K562 (cell line): Measurements from ENCODE around the gene CST6.

Source experiments
- ESRRA ChIP-seq: fragments of 450-650 bp; IDR thresholded peaks from 2 replicates; pipeline ENCODE4 v1.6.1; 2014; ENCODE audit warnings: low read depth, mild to moderate bottlenecking, moderate library complexity, borderline replicate concordance
- HIVEP1 ChIP-seq: fragments of 250-450 bp; sonication (Bioruptor Pico); IDR thresholded peaks from 2 replicates; pipeline ENCODE4 v1.4.0; 2020; ENCODE audit warnings: mild to moderate bottlenecking
- POLR2AphosphoS5 ChIP-seq: IDR thresholded peaks from 2 replicates; pipeline ENCODE4 v1.6.1; 2011; ENCODE audit warnings: mild to moderate bottlenecking, low read depth, low read length, moderate library complexity; ENCODE audit not compliant: control insufficient read depth, insufficient read depth
- ZNF224 ChIP-seq: sonication (generic); formaldehyde crosslinking; IDR thresholded peaks from 2 replicates; pipeline ENCODE4 v1.8.0; 2022; ENCODE audit warnings: mild to moderate bottlenecking, missing genetic modification reagents
- TF ChIP-seq, protein P1 (sequence below), 2 experiments: fragments of 450-650 bp; formaldehyde crosslinking in 1 of 2; IDR thresholded peaks; 2 replicates each; pipeline versions ENCODE4 v1.4.0 to v1.6.1; 2014 to 2020; ENCODE audit warnings: mild to moderate bottlenecking in 2 of 2, borderline replicate concordance in 1 of 2, low read depth in 1 of 2

DNA sequence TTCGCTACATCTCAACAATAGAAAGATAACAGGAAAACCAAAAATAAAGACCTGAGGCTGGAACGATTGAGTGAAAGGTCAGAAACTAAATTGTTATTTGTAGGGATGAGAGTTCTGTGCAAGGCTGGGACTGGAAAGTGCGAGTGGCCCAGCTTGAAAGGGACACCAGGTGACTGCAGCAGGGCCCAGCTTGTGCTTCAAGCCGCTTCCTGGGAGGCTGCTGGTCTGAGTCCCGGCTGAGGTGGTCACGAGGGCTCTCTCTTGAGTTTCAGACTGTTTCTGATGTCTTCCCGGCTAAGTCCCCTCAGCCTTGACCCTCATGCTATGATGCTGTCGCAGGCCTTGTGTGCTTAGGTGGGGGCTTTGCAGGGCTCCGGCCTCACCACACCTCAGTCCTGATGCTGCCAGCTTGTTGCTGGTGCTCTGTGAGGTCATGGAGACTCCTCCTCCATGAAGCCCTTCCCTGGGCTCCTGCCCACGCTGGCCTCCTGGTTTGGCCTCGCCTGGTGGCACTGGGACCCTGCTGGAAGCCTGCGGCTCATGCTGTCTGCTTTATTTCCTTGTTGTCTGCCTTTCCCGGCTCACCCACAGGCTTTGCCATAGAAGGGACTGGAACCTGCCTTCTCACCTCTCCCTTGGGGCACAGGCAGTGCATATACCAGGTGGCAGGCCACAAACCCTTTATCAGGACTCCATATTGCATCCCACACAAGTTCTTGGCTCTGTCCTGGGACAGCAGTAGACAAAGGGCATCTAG lies 5.5 kb upstream of the CST6 start:
- TF ChIP-seq ESRRA (no peak), HIVEP1 (CRISPR knock-in tag) (no peak), POLR2AphosphoS5 (no peak), ZNF224 (CRISPR knock-in tag) (no peak)
- TF ChIP-seq, protein P1, sequence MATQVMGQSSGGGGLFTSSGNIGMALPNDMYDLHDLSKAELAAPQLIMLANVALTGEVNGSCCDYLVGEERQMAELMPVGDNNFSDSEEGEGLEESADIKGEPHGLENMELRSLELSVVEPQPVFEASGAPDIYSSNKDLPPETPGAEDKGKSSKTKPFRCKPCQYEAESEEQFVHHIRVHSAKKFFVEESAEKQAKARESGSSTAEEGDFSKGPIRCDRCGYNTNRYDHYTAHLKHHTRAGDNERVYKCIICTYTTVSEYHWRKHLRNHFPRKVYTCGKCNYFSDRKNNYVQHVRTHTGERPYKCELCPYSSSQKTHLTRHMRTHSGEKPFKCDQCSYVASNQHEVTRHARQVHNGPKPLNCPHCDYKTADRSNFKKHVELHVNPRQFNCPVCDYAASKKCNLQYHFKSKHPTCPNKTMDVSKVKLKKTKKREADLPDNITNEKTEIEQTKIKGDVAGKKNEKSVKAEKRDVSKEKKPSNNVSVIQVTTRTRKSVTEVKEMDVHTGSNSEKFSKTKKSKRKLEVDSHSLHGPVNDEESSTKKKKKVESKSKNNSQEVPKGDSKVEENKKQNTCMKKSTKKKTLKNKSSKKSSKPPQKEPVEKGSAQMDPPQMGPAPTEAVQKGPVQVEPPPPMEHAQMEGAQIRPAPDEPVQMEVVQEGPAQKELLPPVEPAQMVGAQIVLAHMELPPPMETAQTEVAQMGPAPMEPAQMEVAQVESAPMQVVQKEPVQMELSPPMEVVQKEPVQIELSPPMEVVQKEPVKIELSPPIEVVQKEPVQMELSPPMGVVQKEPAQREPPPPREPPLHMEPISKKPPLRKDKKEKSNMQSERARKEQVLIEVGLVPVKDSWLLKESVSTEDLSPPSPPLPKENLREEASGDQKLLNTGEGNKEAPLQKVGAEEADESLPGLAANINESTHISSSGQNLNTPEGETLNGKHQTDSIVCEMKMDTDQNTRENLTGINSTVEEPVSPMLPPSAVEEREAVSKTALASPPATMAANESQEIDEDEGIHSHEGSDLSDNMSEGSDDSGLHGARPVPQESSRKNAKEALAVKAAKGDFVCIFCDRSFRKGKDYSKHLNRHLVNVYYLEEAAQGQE (IDR thresholded peaks at IDR 0.05; ENCODE audit: borderline replicate concordance) = no peak
- TF ChIP-seq, protein P1 (CRISPR knock-in tag; IDR thresholded peaks at IDR 0.05; ENCODE audit: low read depth) = no peak
